ENCODE results near the gene HORMAD2. TPM values are rescaled to one million over a fixed set of nuclear protein-coding genes. Genes with fewer than 3 reads are reported as not detected.

Gene HORMAD2
- total RNA-seq, 1 donor from 2014 or later: not detected

DNA sequence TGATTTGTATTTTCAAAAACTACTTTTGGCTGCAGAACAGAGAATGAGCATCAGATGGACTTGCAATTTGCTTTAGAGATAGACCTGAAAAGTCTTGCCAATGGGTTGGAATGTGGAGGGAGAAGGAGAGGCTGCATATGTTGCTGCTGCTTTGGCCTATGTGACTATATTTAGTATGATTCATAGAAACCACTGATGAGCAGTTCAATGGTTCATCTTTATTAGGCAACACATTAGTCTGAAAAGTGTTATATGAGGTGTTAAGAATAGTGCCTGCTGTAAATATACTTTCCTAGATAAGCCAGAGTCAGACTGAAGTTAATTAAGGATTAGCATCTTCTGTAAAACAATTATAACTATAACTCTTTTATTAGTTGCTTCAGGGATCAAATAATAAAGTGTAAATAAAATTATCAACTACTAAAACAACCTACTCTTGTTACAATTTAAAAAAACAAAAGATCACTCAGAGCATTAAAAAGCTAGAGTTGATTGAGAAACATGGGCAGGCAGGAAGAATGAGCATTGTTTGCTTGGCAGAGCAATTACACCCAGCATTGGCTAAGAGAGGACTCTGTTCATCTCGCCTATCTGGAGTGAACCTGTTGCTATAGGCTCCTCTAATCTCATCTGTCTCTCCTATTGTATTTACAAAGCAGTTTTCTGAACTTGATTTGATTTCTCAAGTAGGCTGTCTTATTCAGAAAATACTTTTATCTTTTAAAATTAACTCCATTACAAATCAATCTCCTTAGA lies 36.3 kb downstream of the HORMAD2 start:
- intact Hi-C loops (cut with DNase I): no loop called here
- H3K4me3 ChIP-seq: no peak overlapping the region
- DNase-seq: no peak
- TF ChIP-seq, protein P1, sequence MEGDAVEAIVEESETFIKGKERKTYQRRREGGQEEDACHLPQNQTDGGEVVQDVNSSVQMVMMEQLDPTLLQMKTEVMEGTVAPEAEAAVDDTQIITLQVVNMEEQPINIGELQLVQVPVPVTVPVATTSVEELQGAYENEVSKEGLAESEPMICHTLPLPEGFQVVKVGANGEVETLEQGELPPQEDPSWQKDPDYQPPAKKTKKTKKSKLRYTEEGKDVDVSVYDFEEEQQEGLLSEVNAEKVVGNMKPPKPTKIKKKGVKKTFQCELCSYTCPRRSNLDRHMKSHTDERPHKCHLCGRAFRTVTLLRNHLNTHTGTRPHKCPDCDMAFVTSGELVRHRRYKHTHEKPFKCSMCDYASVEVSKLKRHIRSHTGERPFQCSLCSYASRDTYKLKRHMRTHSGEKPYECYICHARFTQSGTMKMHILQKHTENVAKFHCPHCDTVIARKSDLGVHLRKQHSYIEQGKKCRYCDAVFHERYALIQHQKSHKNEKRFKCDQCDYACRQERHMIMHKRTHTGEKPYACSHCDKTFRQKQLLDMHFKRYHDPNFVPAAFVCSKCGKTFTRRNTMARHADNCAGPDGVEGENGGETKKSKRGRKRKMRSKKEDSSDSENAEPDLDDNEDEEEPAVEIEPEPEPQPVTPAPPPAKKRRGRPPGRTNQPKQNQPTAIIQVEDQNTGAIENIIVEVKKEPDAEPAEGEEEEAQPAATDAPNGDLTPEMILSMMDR (IDR thresholded peaks at IDR 0.05): no peak
- H3K27ac ChIP-seq: no peak overlapping the region
- ATAC-seq: no peak
- H3K27me3 ChIP-seq: no peaks in the 10 kb centered on the region
- no peaks in the 10 kb centered on the region for H3K9me3 ChIP-seq
- H3K4me1 ChIP-seq: no peaks in the 10 kb centered on the region
- no peaks in the 10 kb centered on the region for H3K36me3 ChIP-seq

DNA sequence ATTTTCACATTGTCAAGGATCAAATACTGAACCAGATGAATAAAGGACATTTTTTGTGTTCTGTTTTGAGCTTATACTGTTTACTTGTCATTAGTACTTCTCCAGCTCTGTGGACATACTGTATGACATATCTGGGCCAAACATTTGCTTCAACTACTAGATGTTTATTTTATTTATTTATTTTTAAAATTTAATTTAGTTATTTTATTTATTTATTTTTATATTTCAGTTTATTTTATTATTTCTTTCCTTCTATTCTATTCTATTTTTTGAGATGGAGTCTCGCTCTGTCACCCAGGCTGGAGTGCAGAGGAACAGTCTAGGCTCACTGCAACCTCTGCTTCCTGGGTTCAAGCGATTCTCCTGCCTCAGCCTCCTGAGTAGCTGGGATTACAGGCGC lies 37.0 kb downstream of the HORMAD2 start:
- no peaks in the 10 kb centered on the region for H3K4me1 ChIP-seq
- no peak overlapping the region for H3K27ac ChIP-seq
- intact Hi-C loops (cut with DNase I): no loop called here
- no peak for DNase-seq
- H3K9me3 ChIP-seq: no peaks in the 10 kb centered on the region
- no peaks in the 10 kb centered on the region for H3K27me3 ChIP-seq
- H3K4me3 ChIP-seq: no peak overlapping the region
- TF ChIP-seq, protein P1 (IDR thresholded peaks at IDR 0.05): no peak
- H3K36me3 ChIP-seq: no peaks in the 10 kb centered on the region
- no peak for ATAC-seq

DNA sequence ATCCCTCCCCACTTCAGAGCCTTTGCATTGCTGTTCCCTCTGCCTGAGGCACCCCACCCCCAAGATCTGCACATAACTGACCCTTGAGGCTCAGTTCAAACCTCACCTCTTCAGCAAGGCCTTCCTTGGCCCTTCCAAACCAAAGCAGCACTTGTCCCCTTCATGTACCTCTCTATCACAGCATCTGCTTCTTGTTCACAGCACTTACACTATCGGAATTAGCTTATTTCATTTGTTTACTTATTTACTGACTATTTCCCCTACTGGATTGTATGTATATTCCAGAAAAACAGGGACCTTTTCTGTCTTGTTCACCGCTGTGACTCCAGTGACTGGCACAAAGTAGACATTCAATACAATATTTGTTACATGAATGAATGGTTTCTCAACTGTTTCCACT lies 38.0 kb downstream of the HORMAD2 start:
- Histone ChIP-seq H3K27me3 (no peaks in the 10 kb centered on the region), H3K4me3 (no peak overlapping the region), H3K9me3 (no peaks in the 10 kb centered on the region), H3K4me1 (no peaks in the 10 kb centered on the region), H3K27ac (no peak overlapping the region), H3K36me3 (no peaks in the 10 kb centered on the region)
- intact Hi-C loops (cut with DNase I): no loop called here
- no peak for ATAC-seq
- TF ChIP-seq, protein P1 (IDR thresholded peaks at IDR 0.05): no peak
- no peak for DNase-seq

DNA sequence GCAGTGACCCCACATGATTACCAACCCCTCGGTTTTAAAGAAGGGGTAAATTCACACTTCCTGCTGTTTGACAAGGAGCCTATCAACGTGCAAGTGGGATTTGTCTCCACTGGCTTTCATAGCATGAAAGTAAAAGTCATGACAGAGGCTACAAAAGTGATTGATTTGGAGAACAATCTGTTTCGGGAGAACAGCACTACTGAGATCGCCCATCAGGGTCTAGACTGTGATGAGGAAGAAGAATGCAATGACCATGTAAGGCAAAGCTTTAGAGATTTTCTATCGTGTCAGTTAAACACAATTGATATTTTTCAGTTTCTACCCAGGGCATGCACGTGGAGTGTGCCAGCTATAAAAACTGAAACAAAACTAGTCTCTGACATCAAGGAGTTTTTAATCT lies 41.7 kb downstream of the HORMAD2 start:
- intact Hi-C loops (cut with DNase I): no loop called here
- ATAC-seq (no peak), DNase-seq (no peak)
- Histone ChIP-seq H3K27ac (no peak overlapping the region), H3K4me3 (no peak overlapping the region), H3K27me3 (no peaks in the 10 kb centered on the region), H3K4me1 (no peaks in the 10 kb centered on the region), H3K9me3 (no peaks in the 10 kb centered on the region), H3K36me3 (no peaks in the 10 kb centered on the region)
- TF ChIP-seq, protein P1 (IDR thresholded peaks at IDR 0.05): no peak

DNA sequence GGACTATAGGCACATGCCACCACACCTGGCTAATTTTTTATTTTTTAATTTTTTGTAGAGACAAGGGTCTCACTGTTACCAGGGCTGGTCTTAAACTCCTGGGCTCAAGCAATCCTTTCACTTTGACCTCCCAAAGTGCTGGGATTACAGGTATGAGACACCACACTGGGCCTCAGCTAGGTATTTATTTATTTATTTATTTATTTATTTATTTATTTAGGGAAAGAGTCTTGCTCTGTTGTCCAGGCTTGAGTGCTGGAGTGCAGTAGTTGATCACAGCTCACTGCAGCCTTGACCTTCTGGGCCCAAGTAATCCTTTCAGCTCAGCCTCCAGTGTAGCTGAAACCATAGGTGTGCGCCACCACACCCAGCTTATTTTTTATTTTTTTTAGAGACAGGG lies 43.2 kb downstream of the HORMAD2 start:
- intact Hi-C loops (cut with DNase I): no loop called here
- no peak overlapping the region for H3K4me3 ChIP-seq
- DNase-seq (no peak), ATAC-seq (no peak)
- TF ChIP-seq, protein P1 (IDR thresholded peaks at IDR 0.05): no peak
- H3K36me3 ChIP-seq: no peaks in the 10 kb centered on the region
- no peaks in the 10 kb centered on the region for H3K9me3 ChIP-seq
- H3K27ac ChIP-seq: no peak overlapping the region
- no peaks in the 10 kb centered on the region for H3K4me1 ChIP-seq
- H3K27me3 ChIP-seq: no peaks in the 10 kb centered on the region

All from upper lobe of right lung (tissue), 1 donor.